Uterus (tissue), 4 donors: Measurements from ENCODE around the gene DNM2. TPM values are rescaled to one million over a fixed set of nuclear protein-coding genes. Genes with fewer than 3 reads are reported as not detected.
"Not testable (repeated sequence)": the region's sequence is repeated elsewhere in the genome, so short reads cannot be mapped to it uniquely, and the experiment has no call there.

ENCODE experiments used
- DNase-seq, 2 donors: peaks; one replicate each; pipeline ENCODE4 v3.0.0-alpha.2; 2019 to 2020
- H3K27ac ChIP-seq, 2 donors: fragments of 200-600 bp; sonication (generic); 1 replicate in 1 of 2; 2 replicates in 1 of 2; pipeline ENCODE4 v1.5.1; 2016 to 2018
- H3K27me3 ChIP-seq, 2 donors: fragments of 200-600 bp; sonication (generic); one replicate each; pipeline ENCODE4 v1.5.1; 2018 to 2019; ENCODE audit warnings: control low read depth in 1 of 2
- H3K36me3 ChIP-seq, 2 donors: fragments of 200-600 bp; sonication (generic); one replicate each; pipeline ENCODE4 v1.5.1; 2019; ENCODE audit warnings: control low read depth in 1 of 2
- H3K4me1 ChIP-seq, 2 donors: fragments of 200-600 bp; sonication (generic); one replicate each; pipeline ENCODE4 v1.5.1; 2018 to 2019; ENCODE audit warnings: control low read depth in 1 of 2
- H3K4me3 ChIP-seq, 2 donors: fragments of 200-600 bp; sonication (generic); 1 replicate in 1 of 2; 2 replicates in 1 of 2; pipeline ENCODE4 v1.5.1; 2018 to 2019; ENCODE audit warnings: mild to moderate bottlenecking in 1 of 2
- H3K9me3 ChIP-seq, 2 donors: fragments of 200-600 bp; sonication (generic); one replicate each; pipeline ENCODE4 v1.5.1; 2019; ENCODE audit warnings: control low read depth in 1 of 2
- POLR2A ChIP-seq, 2 donors: fragments of 450-650 bp; IDR thresholded peaks; one replicate each; pipeline ENCODE4 v1.6.1; 2016; ENCODE audit warnings: antibody characterized with exemption in 2 of 2, mild to moderate bottlenecking in 1 of 2, moderate library complexity in 1 of 2
- intact Hi-C: fragments of 100-400 bp; cut with DNase I; formaldehyde crosslinking; loops from one replicate; pipeline ENCODE4 v1.15.1; 2023; ENCODE audit warnings: low total_unique reads
- total RNA-seq, 4 donors: library from RNA; depleted of rRNA in 3 of 4; stranded (reverse); fragments of >200 nt in 3 of 4; gene quantifications; one replicate each; pipeline versions ENCODE4 v1.1.0 to v1.2.4, GENCODE V29; 2014 to 2023
- TF ChIP-seq, protein P1 (sequence below), 4 experiments: fragments of 200-600 bp in 2 of 4; fragments of 450-650 bp in 2 of 4; sonication (generic) in 2 of 4; IDR thresholded peaks; one replicate each; pipeline ENCODE4 v1.5.1; 2016 to 2019; ENCODE audit warnings: antibody characterized with exemption in 4 of 4, mild to moderate bottlenecking in 2 of 4, moderate library complexity in 1 of 4
- donor health status: DM: yes; HTN: yes; CAD: no.

Gene DNM2
- total RNA-seq, 4 donors from 2014 or later, result 46.8 to 150 (median 86.0) TPM

DNA sequence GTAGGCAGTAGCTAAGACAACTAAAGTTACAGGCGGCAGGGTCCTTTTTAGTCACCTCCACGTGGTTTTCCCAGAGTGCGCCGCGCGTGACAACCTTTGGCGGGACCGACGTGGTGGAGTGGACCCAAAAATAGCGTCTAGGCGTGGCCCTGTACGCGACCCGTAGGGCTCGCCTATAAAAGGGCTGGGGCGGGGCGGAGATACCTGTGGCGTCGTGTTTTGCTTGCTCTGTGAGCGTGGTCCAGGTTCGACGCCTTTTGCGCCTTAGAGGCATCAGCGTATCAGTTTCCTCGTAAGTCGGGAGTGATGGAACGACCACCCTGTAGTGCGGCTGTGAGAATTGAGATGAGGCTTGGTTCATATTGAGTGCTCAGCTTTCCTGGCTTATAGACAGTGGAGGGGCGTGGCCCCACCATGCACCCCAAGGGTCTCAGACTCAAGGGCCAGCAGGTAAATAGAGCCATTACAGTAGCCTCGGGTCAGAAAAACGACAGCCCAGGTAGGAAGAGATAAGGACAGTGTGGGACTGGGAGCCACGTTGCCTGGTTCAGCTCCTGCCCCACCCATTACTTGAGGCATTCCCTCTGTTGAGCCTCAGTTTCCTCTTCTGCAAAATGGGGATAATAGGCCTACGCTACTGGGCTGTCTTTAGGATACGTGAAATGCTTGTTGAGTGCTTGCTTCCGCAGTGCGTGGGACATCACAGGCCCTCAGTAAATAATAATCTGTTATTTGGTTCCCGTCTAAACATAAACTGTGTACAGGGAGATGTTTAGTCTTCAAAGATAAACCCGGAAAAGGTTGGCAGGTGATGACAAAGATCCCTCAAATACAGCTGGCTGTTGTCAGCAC is 118.8 kb downstream of the DNM2 start:
- Histone ChIP-seq H3K27ac (peak overlapping the region; percentile 94 to 99), H3K4me1 (no peaks in the 10 kb centered on the region), H3K27me3 (no peaks in the 10 kb centered on the region), H3K9me3 (peaks cover 0 to 4% of the 10 kb centered on the region in 2 donors), H3K36me3 (no peaks in the 10 kb centered on the region), H3K4me3 (peak overlapping the region; percentile 64 to 77)
- TF ChIP-seq, protein P1, sequence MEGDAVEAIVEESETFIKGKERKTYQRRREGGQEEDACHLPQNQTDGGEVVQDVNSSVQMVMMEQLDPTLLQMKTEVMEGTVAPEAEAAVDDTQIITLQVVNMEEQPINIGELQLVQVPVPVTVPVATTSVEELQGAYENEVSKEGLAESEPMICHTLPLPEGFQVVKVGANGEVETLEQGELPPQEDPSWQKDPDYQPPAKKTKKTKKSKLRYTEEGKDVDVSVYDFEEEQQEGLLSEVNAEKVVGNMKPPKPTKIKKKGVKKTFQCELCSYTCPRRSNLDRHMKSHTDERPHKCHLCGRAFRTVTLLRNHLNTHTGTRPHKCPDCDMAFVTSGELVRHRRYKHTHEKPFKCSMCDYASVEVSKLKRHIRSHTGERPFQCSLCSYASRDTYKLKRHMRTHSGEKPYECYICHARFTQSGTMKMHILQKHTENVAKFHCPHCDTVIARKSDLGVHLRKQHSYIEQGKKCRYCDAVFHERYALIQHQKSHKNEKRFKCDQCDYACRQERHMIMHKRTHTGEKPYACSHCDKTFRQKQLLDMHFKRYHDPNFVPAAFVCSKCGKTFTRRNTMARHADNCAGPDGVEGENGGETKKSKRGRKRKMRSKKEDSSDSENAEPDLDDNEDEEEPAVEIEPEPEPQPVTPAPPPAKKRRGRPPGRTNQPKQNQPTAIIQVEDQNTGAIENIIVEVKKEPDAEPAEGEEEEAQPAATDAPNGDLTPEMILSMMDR (IDR thresholded peaks at IDR 0.05), result no peak
- TF ChIP-seq POLR2A (IDR thresholded peaks at IDR 0.05), result no peak
- intact Hi-C loops, result no loop called here
- DNase-seq, result peak; percentile 82 to 86

DNA sequence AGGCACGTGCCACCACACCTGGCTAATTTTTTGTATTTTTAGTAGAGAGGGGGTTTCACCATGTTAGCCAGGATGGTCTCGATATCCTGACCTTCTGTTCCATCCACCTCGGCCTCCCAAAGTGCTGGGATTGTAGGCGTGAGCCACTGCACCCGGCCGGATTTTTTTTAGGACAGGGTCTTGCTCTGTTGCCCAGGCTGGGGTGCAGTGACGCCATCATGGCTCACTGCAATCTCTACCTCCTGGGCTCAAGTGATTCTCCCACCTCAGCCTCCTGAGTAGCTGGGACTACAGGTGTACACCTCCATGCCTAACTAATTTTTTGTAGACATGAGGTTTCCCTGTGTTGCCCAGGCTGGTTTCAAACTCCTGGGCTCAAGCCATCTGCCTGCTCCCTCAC is 119.8 kb downstream of the DNM2 start:
- H3K9me3 ChIP-seq, intact Hi-C loops, DNase-seq, H3K4me1 ChIP-seq, H3K27ac ChIP-seq, H3K27me3 ChIP-seq, H3K4me3 ChIP-seq, H3K36me3 ChIP-seq: not testable (repeated sequence)

DNA sequence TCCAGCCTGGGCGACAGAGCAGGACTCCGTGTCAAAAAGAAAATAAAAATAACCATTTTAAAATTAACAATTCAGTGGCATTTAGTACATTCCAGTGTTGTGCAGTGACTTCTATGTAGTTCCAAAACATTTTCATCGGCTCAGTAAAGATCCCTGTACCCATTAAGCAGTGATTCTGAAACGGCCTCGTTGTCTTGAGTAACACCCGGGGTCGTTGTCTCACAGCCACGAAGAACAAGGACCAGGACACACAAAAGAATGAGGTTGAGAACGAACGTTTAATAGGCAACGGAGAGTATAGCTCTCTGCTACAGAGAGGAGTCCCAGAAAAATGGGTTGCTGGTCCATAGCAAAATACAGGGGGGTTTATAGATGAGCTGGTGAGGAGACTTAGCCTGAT is 120.5 kb downstream of the DNM2 start:
- Histone ChIP-seq H3K4me1 (no peaks in the 10 kb centered on the region), H3K9me3 (peaks cover 0 to 4% of the 10 kb centered on the region in 2 donors), H3K36me3 (no peaks in the 10 kb centered on the region), H3K27me3 (no peaks in the 10 kb centered on the region), H3K4me3 (no peak overlapping the region), H3K27ac (no peak overlapping the region)
- no peak for DNase-seq
- intact Hi-C loops, result no loop called here
- TF ChIP-seq, protein P1 (IDR thresholded peaks at IDR 0.05), result no peak
- no peak for TF ChIP-seq POLR2A (IDR thresholded peaks at IDR 0.05)

DNA sequence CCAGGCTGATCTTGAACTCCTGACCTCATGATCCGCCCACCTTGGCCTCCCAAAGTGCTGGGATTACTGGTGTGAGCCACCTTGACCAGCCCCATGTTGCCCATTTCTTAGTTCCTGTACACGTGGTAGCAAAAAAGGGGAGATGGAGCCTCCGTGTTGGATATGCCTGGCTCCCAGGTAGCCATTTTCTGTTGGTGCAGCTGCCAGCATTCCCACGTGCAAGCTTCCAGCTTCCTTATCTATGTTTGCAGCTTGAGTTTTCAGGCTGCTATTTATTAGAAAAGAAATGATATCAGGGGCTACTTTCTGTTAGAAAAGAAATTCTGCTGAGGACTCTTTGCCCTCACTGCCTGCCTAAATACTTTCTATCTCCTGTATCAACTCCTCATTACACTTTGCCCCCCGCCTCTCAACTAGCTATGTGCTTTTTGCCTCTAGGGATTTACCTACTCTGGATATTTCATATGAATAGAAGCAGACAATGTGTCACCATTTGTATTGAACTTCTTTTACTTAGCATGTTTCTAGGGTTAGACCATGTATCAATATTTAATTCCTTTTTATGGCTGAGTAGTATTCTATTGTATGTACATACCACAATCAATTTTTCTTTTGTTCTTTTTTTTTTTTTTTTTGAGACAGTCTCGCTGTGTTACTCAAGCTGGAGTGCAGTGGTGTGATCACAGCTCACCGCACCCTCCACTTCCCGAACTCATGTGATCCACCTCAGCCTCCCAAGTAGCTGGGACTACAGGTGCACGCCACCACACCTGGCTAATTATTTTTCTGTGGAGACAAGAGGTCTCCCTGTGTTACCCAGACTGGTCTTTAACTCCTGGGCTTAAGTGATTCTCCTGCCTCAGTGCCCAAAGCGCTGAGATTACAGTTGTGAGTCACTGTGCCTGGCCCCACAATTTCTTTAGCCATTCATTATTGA is 121.5 kb downstream of the DNM2 start:
- intact Hi-C loops, result no loop called here
- H3K36me3 ChIP-seq, result no peaks in the 10 kb centered on the region
- no peaks in the 10 kb centered on the region for H3K27me3 ChIP-seq
- no peaks in the 10 kb centered on the region for H3K4me1 ChIP-seq
- no peak for DNase-seq
- peaks cover 0 to 4% of the 10 kb centered on the region in 2 donors for H3K9me3 ChIP-seq
- no peak overlapping the region for H3K4me3 ChIP-seq
- no peak overlapping the region for H3K27ac ChIP-seq
- TF ChIP-seq POLR2A (IDR thresholded peaks at IDR 0.05), result no peak
- TF ChIP-seq, protein P1 (IDR thresholded peaks at IDR 0.05), result no peak

DNA sequence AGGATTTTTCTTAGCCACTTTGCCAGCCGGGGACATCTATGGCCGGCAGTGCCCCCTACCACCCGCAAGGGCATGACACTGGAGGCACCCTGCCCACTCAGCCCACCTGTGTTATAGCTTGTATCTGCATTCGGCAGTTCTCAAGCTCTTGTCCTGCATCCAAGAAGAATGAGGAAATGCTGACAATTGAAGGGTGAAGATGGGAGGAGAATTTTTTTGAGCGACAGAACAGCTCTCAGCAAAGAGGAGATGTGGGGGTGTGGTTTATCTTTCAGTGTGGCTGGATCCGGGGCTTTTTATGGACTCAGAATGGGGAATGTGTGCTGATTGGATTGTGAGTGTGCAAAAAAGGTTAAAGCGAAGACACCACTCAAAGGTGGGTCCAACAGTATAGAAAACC is 124.9 kb downstream of the DNM2 start:
- no peaks in the 10 kb centered on the region for H3K9me3 ChIP-seq
- H3K36me3 ChIP-seq, result no peaks in the 10 kb centered on the region
- TF ChIP-seq, protein P1 (IDR thresholded peaks at IDR 0.05), result no peak
- TF ChIP-seq POLR2A (IDR thresholded peaks at IDR 0.05), result no peak
- intact Hi-C loops, result no loop called here
- no peak for DNase-seq
- no peak overlapping the region for H3K27ac ChIP-seq
- H3K27me3 ChIP-seq, result no peaks in the 10 kb centered on the region
- H3K4me3 ChIP-seq, result no peak overlapping the region
- no peaks in the 10 kb centered on the region for H3K4me1 ChIP-seq
